Measurements from ENCODE around the gene TRIM29. TPM values are rescaled to one million over a fixed set of nuclear protein-coding genes. Genes with fewer than 3 reads are reported as not detected.

TRIM29 gene
- total RNA-seq (32.9 TPM), polyA plus RNA-seq (ENCODE audit: insufficient read depth, low read depth, low replicate concordance) (0.65 TPM)
- long read RNA-seq, donor 1 = 0 reads
- long read RNA-seq, donor 2 = 0 reads
- long read RNA-seq, donor 3 = 0 reads
- long read RNA-seq, donor 4 = 0 reads
- long read RNA-seq, donor 5 = 0 reads
- long read RNA-seq, donor 6 = 0 reads
- long read RNA-seq, donor 7, transcript TRIM29-201 (9 exons, 3,328 nt) = major isoform, 6 of 23 reads
- long read RNA-seq, donor 7, partial matches to known transcripts = 7 of 23 reads
- long read RNA-seq, donor 7, other reads (novel, unspliced or antisense) = 10 of 23 reads
- long read RNA-seq, donor 8 = 0 reads
- long read RNA-seq, donor 9 = 0 reads
- long read RNA-seq, donor 10, partial matches to known transcripts = 0 of 1 reads
- long read RNA-seq, donor 10, other reads (novel, unspliced or antisense) = 0 of 1 reads

GRCh38 chr11:120137611-120138521 lies at the start of gene TRIM29:
Gene TRIM29, minus strand, starts transcription at chr11:120138113. Its CDS starts 82 bp downstream, at chr11:120138031.
- no peaks in the 10 kb centered on the region for H3K36me3 ChIP-seq (ENCODE audit: control insufficient read depth in 2 of 3, insufficient read depth in 3 of 3, low read length in 3 of 3)
- no peaks in the 10 kb centered on the region for H3K4me1 ChIP-seq (ENCODE audit: control insufficient read depth in 2 of 3, insufficient read depth in 2 of 3, low read depth in 1 of 3, low read length in 3 of 3)
- no peaks in the 10 kb centered on the region for H3K9me3 ChIP-seq (ENCODE audit: control insufficient read depth in 2 of 3, insufficient read depth in 1 of 3, low read length in 3 of 3)
- no peak within 1 kb of the TSS for H3K4me3 ChIP-seq (ENCODE audit: low read length in 3 of 3)
- H3K27me3 ChIP-seq (ENCODE audit: control insufficient read depth, insufficient read depth, low read length) = no peaks in the 10 kb centered on the region
- no peak within 1 kb of the TSS for H3K9ac ChIP-seq (ENCODE audit: low read length in 3 of 3)
- DNase-seq (peak; percentile 65 to 93 (median 76)), FAIRE-seq (no peak)
- H3K27ac ChIP-seq (ENCODE audit: low read depth in 2 of 2, low read length in 2 of 2) = no peak within 1 kb of the TSS
- intact Hi-C loops (cut with DNase I) = no loop called here
- TF ChIP-seq CTCF (IDR thresholded peaks at IDR 0.05; ENCODE audit: borderline replicate concordance, extremely low read depth, insufficient read depth) = no peak

DNA sequence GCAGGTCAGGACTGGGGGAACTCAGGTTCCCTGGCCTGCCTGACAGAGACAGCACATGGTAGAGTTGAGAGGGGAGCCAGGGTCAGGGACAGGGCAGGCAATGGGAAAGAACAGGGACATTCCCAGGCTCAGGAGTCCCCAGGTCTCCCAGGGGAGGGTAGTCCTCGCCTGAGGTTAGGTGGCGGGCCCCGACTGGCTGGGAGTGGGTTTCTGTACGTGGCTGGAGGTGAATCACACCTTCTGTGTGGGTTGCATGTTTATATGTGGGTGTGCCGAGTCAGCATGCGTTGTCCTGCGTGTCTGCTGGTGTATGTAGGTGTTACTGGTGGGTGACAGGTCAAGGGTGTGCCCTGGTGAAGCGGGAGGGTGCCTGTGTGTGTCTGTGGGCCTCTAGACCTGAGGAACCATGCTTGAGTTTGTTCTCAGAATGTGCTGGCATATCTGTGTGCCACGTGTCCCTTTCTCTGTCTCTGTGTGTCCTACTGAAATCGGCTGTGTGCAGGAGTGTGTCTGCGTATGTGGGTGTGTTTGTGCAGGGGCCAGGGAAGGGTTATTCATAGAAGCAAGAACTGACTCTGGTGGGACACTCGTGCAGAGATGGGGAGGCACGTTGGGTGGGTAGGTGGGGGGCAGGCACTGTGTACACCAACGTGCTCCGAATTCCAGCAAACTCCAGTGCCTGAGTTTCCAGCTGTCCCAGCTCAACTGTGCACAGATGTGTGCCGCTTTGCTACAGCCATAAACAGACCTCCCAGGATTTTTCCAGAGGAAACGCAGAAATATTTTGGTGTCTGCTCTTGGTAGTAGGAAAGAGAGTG lies 49.1 kb upstream of the TRIM29 start:
- Histone ChIP-seq H3K9me3 (ENCODE audit: control insufficient read depth in 2 of 3, insufficient read depth in 1 of 3, low read length in 3 of 3) (no peaks in the 10 kb centered on the region), H3K27ac (ENCODE audit: low read depth in 2 of 2, low read length in 2 of 2) (peak overlapping the region; percentile 84 to 93), H3K27me3 (ENCODE audit: control insufficient read depth, insufficient read depth, low read length) (no peaks in the 10 kb centered on the region), H3K4me1 (ENCODE audit: control insufficient read depth in 2 of 3, insufficient read depth in 2 of 3, low read depth in 1 of 3, low read length in 3 of 3) (peaks cover 16 to 66% (median 65%) of the 10 kb centered on the region in 3 donors), H3K4me3 (ENCODE audit: low read length in 3 of 3) (no peak overlapping the region), H3K9ac (ENCODE audit: low read length in 3 of 3) (peak overlapping the region in 1 of 3 donors; percentile 53), H3K36me3 (ENCODE audit: control insufficient read depth in 2 of 3, insufficient read depth in 3 of 3, low read length in 3 of 3) (no peaks in the 10 kb centered on the region)
- TF ChIP-seq CTCF (IDR thresholded peaks at IDR 0.05; ENCODE audit: borderline replicate concordance, extremely low read depth, insufficient read depth) = no peak
- DNase-seq (peak in 3 of 5 donors; percentile 65 to 93 (median 77)), FAIRE-seq (no peak)
- intact Hi-C loops (cut with DNase I) = no loop called here

GRCh38 chr11:120186456-120186773 lies 48.5 kb upstream of the TRIM29 start:
- FAIRE-seq = no peak
- no peak for DNase-seq
- Histone ChIP-seq H3K27ac (ENCODE audit: low read depth in 2 of 2, low read length in 2 of 2) (peak overlapping the region; percentile 84 to 93), H3K9me3 (ENCODE audit: control insufficient read depth in 2 of 3, insufficient read depth in 1 of 3, low read length in 3 of 3) (no peaks in the 10 kb centered on the region), H3K4me1 (ENCODE audit: control insufficient read depth in 2 of 3, insufficient read depth in 2 of 3, low read depth in 1 of 3, low read length in 3 of 3) (peaks cover 16 to 70% (median 65%) of the 10 kb centered on the region in 3 donors), H3K36me3 (ENCODE audit: control insufficient read depth in 2 of 3, insufficient read depth in 3 of 3, low read length in 3 of 3) (no peaks in the 10 kb centered on the region), H3K4me3 (ENCODE audit: low read length in 3 of 3) (no peak overlapping the region), H3K9ac (ENCODE audit: low read length in 3 of 3) (peak overlapping the region in 2 of 3 donors; percentile 38 to 53), H3K27me3 (ENCODE audit: control insufficient read depth, insufficient read depth, low read length) (no peaks in the 10 kb centered on the region)
- intact Hi-C loops (cut with DNase I) = no loop called here
- no peak for TF ChIP-seq CTCF (IDR thresholded peaks at IDR 0.05; ENCODE audit: borderline replicate concordance, extremely low read depth, insufficient read depth)

Data from kidney (tissue), 22 donors.